PC-3 (cell line): ENCODE data around the gene CTBP2.

Source experiments
- CTCF ChIP-seq: fragments of 300-600 bp; sonication (generic); conservative IDR thresholded peaks from 2 replicates; pipeline ENCODE4 v1.5.1; 2017; ENCODE audit warnings: antibody characterized with exemption, low read depth, mild to moderate bottlenecking, low read length
- EZH2phosphoT487 ChIP-seq: fragments of 300-600 bp; sonication (generic); IDR thresholded peaks from 2 replicates; pipeline ENCODE4 v1.6.1; 2018; ENCODE audit warnings: mild to moderate bottlenecking, antibody characterized with exemption, low read length, borderline replicate concordance

GRCh38 chr10:125194814-125195213 lies 34.5 kb upstream of the CTBP2 start:
- TF ChIP-seq CTCF (no peak), EZH2phosphoT487 (no peak)
